Dermis blood vessel endothelial cell (primary cell): ENCODE results near the gene CWC22. TPM values are rescaled to one million over a fixed set of nuclear protein-coding genes. Genes with fewer than 3 reads are reported as not detected.

Source experiments
- total RNA-seq: library from RNA; depleted of rRNA; stranded (reverse); fragments of >200 nt; gene quantifications from 2 replicates; pipeline ENCODE4 v1.2.3, GENCODE V29; 2014

The CWC22 gene
- total RNA-seq, 1 donor from 2014 or later = 17.0 TPM

Other genes starting within 250 kb of the CWC22 start
- gene ZNF385B, start 145.7 kb downstream of the CWC22 start, total RNA-seq = not detected in 2 replicates